Transverse colon (tissue), 4 donors: ENCODE data around the gene KCNE1.

Experiments used
- CTCF ChIP-seq, 5 experiments: fragments of 200-600 bp in 3 of 5; fragments of 450-650 bp in 2 of 5; sonication (generic) in 3 of 5; IDR thresholded peaks; 1 replicate in 2 of 5; 2 replicates in 3 of 5; pipeline ENCODE4 v1.5.1; 2016 to 2017; ENCODE audit warnings: antibody characterized with exemption in 5 of 5, inconsistent platforms in 3 of 5, mild to moderate bottlenecking in 2 of 5, moderate library complexity in 1 of 5
- EP300 ChIP-seq: sonication (generic); formaldehyde crosslinking; IDR thresholded peaks from one replicate; pipeline ENCODE4 v1.6.1; 2017; ENCODE audit warnings: antibody characterized with exemption, low read depth
- POLR2A ChIP-seq: fragments of 450-650 bp; IDR thresholded peaks from one replicate; pipeline ENCODE4 v1.6.1; 2016; ENCODE audit warnings: antibody characterized with exemption, mild to moderate bottlenecking, moderate library complexity
- POLR2AphosphoS5 ChIP-seq, 3 donors: sonication (generic); formaldehyde crosslinking; IDR thresholded peaks; one replicate each; pipeline ENCODE4 v1.6.1; 2016; ENCODE audit warnings: antibody characterized with exemption in 3 of 3

GRCh38 chr21:34502480-34503106 is 9.4 kb downstream of the KCNE1 start:
- TF ChIP-seq CTCF (IDR thresholded peaks at IDR 0.05), result no peak
- TF ChIP-seq POLR2A, result no peak
- TF ChIP-seq EP300, result no peak
- TF ChIP-seq POLR2AphosphoS5 (IDR thresholded peaks at IDR 0.05), result no peak
